ENCODE data around the gene PLXNA1. TPM values are rescaled to one million over a fixed set of nuclear protein-coding genes. Genes with fewer than 3 reads are reported as not detected.

Gene PLXNA1
- total RNA-seq, 1 donor from 2014 or later = 55.2 TPM

DNA sequence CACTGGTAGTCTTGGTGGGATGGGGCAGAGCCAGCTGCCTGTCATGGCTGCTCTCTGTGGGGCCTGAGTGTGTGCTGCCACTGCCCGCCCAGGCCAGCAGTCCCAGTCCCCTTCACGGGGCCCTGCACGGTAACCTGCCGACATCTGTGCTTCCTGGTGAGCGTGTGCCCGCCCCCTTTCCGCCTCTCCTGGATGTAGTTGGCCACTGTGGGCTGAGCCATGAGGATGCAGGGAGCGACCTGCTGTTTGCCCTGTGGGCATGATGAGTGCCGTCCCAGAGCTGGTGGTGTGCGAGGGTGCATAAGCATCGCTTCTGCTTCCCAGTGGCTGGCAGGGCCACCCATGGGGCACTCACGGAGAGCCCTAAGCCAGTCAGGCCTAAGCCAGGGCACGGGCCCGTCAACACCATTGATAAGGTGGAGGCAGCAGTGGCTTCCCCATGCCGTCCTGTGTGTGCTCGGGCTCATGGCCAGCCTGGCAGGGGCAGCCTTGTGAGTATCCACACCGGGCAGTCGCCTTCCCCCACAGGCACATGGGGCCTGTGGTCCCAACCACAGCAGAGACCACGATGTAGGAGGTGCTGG lies 14.6 kb downstream of the PLXNA1 start:
- Mint-ChIP-seq H3K36me3 (ENCODE audit: low read depth) (peaks cover 2% of the 10 kb centered on the region), H3K27me3 (no peaks in the 10 kb centered on the region), H3K9me3 (no peaks in the 10 kb centered on the region), H3K4me1 (peaks cover 9% of the 10 kb centered on the region), H3K27ac (no peak overlapping the region), H3K4me3 (no peak overlapping the region)
- ATAC-seq (ENCODE audit: low read depth) (no peak), DNase-seq (no peak)
- ChIA-PET CTCF (no interaction called here), POLR2A (no interaction called here)
- TF ChIP-seq, protein P1, sequence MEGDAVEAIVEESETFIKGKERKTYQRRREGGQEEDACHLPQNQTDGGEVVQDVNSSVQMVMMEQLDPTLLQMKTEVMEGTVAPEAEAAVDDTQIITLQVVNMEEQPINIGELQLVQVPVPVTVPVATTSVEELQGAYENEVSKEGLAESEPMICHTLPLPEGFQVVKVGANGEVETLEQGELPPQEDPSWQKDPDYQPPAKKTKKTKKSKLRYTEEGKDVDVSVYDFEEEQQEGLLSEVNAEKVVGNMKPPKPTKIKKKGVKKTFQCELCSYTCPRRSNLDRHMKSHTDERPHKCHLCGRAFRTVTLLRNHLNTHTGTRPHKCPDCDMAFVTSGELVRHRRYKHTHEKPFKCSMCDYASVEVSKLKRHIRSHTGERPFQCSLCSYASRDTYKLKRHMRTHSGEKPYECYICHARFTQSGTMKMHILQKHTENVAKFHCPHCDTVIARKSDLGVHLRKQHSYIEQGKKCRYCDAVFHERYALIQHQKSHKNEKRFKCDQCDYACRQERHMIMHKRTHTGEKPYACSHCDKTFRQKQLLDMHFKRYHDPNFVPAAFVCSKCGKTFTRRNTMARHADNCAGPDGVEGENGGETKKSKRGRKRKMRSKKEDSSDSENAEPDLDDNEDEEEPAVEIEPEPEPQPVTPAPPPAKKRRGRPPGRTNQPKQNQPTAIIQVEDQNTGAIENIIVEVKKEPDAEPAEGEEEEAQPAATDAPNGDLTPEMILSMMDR (IDR thresholded peaks at IDR 0.05) = no peak
- intact Hi-C loops (cut with micrococcal nuclease) = loop anchor here (2.0 kb wide), 1 partner anchor 319 kb away; no protein-coding TSS in a partner anchor

DNA sequence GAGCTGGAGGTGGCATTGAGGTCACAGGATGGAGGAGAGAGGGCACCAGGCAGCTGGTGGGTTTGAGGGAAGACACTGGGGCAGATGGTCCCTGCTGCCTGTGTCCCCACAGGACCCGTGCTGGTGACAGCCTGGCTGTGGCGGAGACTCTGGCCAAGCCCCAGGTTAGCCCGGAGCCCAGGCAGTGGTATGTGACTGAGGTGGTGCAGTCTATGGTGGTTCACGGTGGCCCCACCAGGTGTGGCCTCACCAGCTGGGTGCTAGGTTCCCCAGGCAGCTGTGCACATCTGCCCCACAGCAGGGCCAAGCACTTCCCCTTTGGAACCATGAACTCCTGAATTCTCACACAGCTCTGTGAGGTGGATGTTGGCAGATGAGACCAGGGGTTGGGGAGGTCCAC lies 15.4 kb downstream of the PLXNA1 start:
- ChIA-PET CTCF (no interaction called here), POLR2A (no interaction called here)
- ATAC-seq (ENCODE audit: low read depth) = no peak
- DNase-seq = no peak
- peaks cover 7% of the 10 kb centered on the region for H3K4me1 Mint-ChIP-seq
- no peaks in the 10 kb centered on the region for H3K9me3 Mint-ChIP-seq
- no peaks in the 10 kb centered on the region for H3K27me3 Mint-ChIP-seq
- H3K4me3 Mint-ChIP-seq = no peak overlapping the region
- H3K27ac Mint-ChIP-seq = no peak overlapping the region
- TF ChIP-seq, protein P1 (IDR thresholded peaks at IDR 0.05) = no peak
- peaks cover 2% of the 10 kb centered on the region for H3K36me3 Mint-ChIP-seq (ENCODE audit: low read depth)
- intact Hi-C loops (cut with micrococcal nuclease) = no loop called here

DNA sequence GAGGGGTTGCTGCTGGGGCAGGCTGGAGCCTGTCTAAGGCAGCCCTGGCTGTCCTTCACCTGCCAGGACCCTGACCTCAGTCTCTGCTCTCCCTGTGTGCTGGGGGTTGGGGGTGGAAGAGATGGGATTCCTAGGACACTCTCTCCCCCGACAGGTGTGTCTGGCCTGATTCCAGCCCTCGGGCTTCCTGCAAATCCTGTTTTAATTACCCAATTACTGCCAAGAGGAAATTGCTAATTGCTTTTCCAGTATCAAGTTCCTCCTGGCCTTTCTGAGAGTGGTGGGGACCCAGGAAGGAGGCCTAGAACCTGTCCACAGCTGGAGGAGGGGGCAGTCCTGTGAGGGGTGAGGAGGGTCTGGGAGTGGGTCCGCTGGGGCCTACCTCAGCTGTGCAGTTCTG lies 15.8 kb downstream of the PLXNA1 start:
- ChIA-PET CTCF (no interaction called here), POLR2A (no interaction called here)
- TF ChIP-seq, protein P1 (IDR thresholded peaks at IDR 0.05) = no peak
- ATAC-seq (ENCODE audit: low read depth) = no peak
- Mint-ChIP-seq H3K27ac (no peak overlapping the region), H3K36me3 (ENCODE audit: low read depth) (peaks cover 2% of the 10 kb centered on the region), H3K4me1 (peaks cover 7% of the 10 kb centered on the region), H3K27me3 (no peaks in the 10 kb centered on the region), H3K4me3 (no peak overlapping the region), H3K9me3 (no peaks in the 10 kb centered on the region)
- DNase-seq = no peak
- intact Hi-C loops (cut with micrococcal nuclease) = no loop called here

DNA sequence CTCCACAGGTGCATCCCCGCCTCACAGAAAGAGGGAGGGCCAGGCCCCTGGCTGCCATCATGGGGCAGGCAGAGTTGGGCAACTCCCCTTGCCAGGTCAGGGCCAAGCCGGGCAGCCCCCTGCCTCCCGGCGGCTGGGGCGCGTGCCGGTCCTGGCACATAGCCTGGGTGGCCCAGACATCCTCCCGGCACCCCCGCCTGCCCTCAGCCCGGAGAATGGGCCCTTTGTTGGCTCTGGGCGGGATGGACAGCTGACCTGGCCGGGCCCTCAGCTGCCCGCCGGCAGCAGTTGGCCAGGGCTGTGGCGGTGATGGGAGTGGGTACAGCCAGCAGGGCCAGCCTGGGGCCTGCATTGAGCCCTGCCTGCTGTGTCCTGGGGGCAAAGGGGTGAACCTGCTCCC lies 16.5 kb downstream of the PLXNA1 start:
- peaks cover 4% of the 10 kb centered on the region for H3K36me3 Mint-ChIP-seq (ENCODE audit: low read depth)
- no peaks in the 10 kb centered on the region for H3K9me3 Mint-ChIP-seq
- CTCF ChIA-PET = no interaction called here
- H3K27ac Mint-ChIP-seq = no peak overlapping the region
- no peaks in the 10 kb centered on the region for H3K27me3 Mint-ChIP-seq
- H3K4me3 Mint-ChIP-seq = no peak overlapping the region
- DNase-seq (no peak), ATAC-seq (ENCODE audit: low read depth) (no peak)
- TF ChIP-seq, protein P1 (IDR thresholded peaks at IDR 0.05) = no peak
- POLR2A ChIA-PET = no interaction called here
- H3K4me1 Mint-ChIP-seq = peaks cover 5% of the 10 kb centered on the region
- intact Hi-C loops (cut with micrococcal nuclease) = no loop called here

DNA sequence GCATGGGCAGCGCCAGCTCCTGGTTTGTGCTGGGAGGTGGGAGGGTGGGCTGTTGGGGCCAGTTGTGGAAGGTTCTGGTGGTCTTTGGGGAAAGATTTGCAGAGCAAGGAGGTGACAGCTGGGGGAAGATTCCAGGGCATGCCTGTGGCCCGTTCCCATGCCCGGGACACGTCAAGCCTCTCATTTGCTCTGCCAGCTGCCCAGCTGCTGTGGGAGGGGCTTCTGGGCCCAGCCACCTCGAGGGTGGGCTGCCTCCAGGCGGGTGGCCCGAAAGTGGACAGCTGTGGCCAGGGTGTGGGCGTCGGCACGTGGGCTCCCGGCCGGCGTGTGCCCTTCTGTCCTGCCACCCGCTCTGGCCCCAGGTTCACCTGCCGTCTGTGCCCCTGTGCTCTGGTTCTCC lies 17.2 kb downstream of the PLXNA1 start:
- no peaks in the 10 kb centered on the region for H3K27me3 Mint-ChIP-seq
- ATAC-seq (ENCODE audit: low read depth) (no peak), DNase-seq (no peak)
- TF ChIP-seq, protein P1 (IDR thresholded peaks at IDR 0.05) = no peak
- CTCF ChIA-PET = no interaction called here
- no peaks in the 10 kb centered on the region for H3K4me1 Mint-ChIP-seq
- no peak overlapping the region for H3K27ac Mint-ChIP-seq
- POLR2A ChIA-PET = no interaction called here
- H3K9me3 Mint-ChIP-seq = no peaks in the 10 kb centered on the region
- peaks cover 4% of the 10 kb centered on the region for H3K36me3 Mint-ChIP-seq (ENCODE audit: low read depth)
- intact Hi-C loops (cut with micrococcal nuclease) = no loop called here
- no peak overlapping the region for H3K4me3 Mint-ChIP-seq
